ENCODE data around the gene RCBTB2. TPM values are rescaled to one million over a fixed set of nuclear protein-coding genes. Genes with fewer than 3 reads are reported as not detected.
"Not testable (repeated sequence)": the region's sequence is repeated elsewhere in the genome, so short reads cannot be mapped to it uniquely, and the experiment has no call there.

RCBTB2 gene
- 10 to 100 TPM; 18.3 to 21.5 TPM for total RNA-seq

DNA sequence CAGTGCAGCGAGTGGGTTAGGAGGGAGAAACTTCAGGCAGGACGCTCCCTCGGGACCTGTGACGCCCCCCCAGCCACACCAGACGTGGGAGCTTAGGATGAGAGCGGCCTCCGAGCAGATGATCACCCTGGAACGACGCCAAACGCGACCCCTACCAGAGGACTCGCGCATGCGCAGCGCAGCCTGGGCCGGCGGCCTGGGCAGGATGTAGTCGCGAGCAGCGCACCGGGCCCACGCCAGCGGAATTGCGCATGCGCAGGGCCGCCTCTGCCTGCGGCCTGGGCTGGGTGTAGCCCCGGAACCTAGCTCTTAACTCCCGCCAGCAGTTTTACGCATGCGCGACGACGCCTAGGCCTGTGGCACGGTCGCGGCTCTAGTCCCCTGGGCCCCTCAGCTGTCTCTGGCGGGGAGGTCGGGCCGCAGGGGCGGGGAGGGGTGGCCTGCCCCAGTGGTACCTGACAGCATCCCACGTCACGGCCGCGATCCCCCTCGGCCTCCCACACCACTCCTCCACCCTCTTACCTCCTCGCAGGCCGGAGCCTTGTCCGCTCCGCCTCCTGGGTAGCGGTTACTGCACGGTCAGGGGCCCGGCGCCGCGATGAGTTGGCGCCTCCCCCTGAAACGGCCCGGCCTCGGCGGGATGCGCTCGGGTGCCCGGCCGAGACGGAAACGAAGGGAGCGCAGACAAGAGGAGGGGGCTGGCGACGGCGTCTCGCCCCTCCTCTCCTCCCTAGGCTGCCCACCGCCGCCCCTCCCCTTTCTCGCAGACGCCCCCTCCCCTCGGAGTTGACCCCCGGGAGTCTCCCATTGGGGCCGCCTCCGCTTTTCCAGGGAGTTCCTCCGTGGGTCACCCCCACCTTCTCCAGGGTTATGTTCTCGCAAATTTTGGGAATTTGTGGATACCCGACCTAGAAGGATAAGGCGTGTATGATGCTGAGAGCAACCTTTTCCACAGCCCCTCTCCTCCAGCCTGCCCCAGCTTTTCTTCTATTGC, at the start of gene RCBTB2:
Gene RCBTB2 (minus strand): TSS at position 575 of the 994 bp plus-strand sequence. CDS start 11,141 bp downstream, outside the sequence.
- peaks cover 2% of the 10 kb centered on the region for H3K27me3 Mint-ChIP-seq
- DNase-seq (peak; percentile 100), ATAC-seq (ENCODE audit: low read depth) (peak; percentile 94)
- peaks cover 19% of the 10 kb centered on the region for H3K9me3 Mint-ChIP-seq
- POLR2A ChIA-PET: interaction anchor here (0.6 to 2.8 kb wide), 32 partner anchors 9 to 495 kb away, joined by 3 to 40 read pairs (median 4); partner anchors contain the start of genes CYSLTR2, LPAR6, NUDT15 and RB1
- peak within 1 kb of the TSS; percentile 98 for H3K27ac Mint-ChIP-seq
- peaks cover 23% of the 10 kb centered on the region for H3K36me3 Mint-ChIP-seq
- peak within 1 kb of the TSS; percentile 93 for H3K4me3 Mint-ChIP-seq
- H3K4me1 Mint-ChIP-seq: peaks cover 33% of the 10 kb centered on the region

GRCh38 chr13:48582084-48582483, 49.2 kb upstream of the RCBTB2 start:
- POLR2A ChIA-PET: interaction anchor here (0.8 to 1.0 kb wide), 2 partner anchors 49 to 247 kb away, joined by 3 read pairs; partner anchors contain the start of gene RCBTB2
- ATAC-seq (ENCODE audit: low read depth) (no peak), DNase-seq (no peak)
- no peaks in the 10 kb centered on the region for H3K36me3 Mint-ChIP-seq
- H3K27me3 Mint-ChIP-seq: peaks cover 35% of the 10 kb centered on the region
- H3K4me3 Mint-ChIP-seq: no peak overlapping the region
- H3K9me3 Mint-ChIP-seq: peaks cover 3% of the 10 kb centered on the region
- peaks cover 39% of the 10 kb centered on the region for H3K4me1 Mint-ChIP-seq
- H3K27ac Mint-ChIP-seq: no peak overlapping the region

DNA sequence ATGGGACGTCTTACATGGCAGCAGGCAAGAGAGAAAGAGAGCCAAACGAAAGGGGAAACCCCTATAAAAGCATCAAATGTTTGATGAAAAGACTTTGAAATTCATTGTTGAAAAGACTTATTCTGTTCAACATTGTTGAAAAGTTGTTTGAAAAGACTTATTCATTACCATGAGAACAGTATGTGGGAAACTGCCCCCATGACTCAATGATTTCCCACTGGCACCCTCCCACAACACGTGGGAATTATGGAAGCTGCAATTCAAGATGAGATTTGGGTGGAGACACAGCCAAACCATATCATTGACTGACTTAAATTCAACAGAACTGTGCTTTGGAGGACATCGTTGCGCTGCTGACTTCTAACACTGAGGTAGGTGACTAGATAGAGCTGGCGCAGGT, 48.0 kb upstream of the RCBTB2 start:
- no peak overlapping the region for H3K27ac Mint-ChIP-seq
- POLR2A ChIA-PET: no interaction called here
- H3K27me3 Mint-ChIP-seq: peaks cover 38% of the 10 kb centered on the region
- peaks cover 2% of the 10 kb centered on the region for H3K36me3 Mint-ChIP-seq
- H3K9me3 Mint-ChIP-seq: no peaks in the 10 kb centered on the region
- DNase-seq (no peak), ATAC-seq (ENCODE audit: low read depth) (no peak)
- no peak overlapping the region for H3K4me3 Mint-ChIP-seq
- H3K4me1 Mint-ChIP-seq: peaks cover 32% of the 10 kb centered on the region

- peaks cover 42% of the 10 kb centered on the region for H3K27me3 Mint-ChIP-seq
- peaks cover 2% of the 10 kb centered on the region for H3K9me3 Mint-ChIP-seq
- ATAC-seq (ENCODE audit: low read depth) (no peak), DNase-seq (no peak)
- peaks cover 34% of the 10 kb centered on the region for H3K4me1 Mint-ChIP-seq
- H3K27ac Mint-ChIP-seq: no peak overlapping the region
- peaks cover 6% of the 10 kb centered on the region for H3K36me3 Mint-ChIP-seq
- POLR2A ChIA-PET: interaction anchor here (0.6 to 1.9 kb wide), 12 partner anchors 18 to 276 kb away, joined by 3 to 8 read pairs (median 4); partner anchors contain the start of genes RB1 and RCBTB2
- H3K4me3 Mint-ChIP-seq: no peak overlapping the region
These were observed 47.4 kb upstream of the RCBTB2 start for GRCh38 chr13:48580185-48580803.

DNA sequence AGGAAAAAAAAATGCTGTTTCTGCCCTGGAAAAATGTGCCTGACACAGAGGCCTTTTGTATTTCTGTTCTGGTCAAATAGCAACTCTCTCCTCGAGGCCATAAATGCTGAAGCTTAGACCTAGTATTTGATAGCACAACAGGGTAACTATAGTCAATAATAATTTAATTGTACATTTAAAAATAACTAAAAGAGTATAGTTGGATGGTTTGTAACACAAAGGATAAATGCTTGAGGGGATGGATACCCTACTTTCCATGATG, 47.0 kb upstream of the RCBTB2 start:
- H3K36me3 Mint-ChIP-seq; H3K4me3 Mint-ChIP-seq; H3K27ac Mint-ChIP-seq; H3K9me3 Mint-ChIP-seq; DNase-seq; ATAC-seq (ENCODE audit: low read depth): not testable (repeated sequence)
- H3K27me3 Mint-ChIP-seq: peaks cover 42% of the 10 kb centered on the region
- peaks cover 36% of the 10 kb centered on the region for H3K4me1 Mint-ChIP-seq
- POLR2A ChIA-PET: interaction anchor here (0.6 to 1.9 kb wide), 11 partner anchors 18 to 276 kb away, joined by 3 to 8 read pairs (median 4); partner anchors contain the start of genes RB1 and RCBTB2

DNA sequence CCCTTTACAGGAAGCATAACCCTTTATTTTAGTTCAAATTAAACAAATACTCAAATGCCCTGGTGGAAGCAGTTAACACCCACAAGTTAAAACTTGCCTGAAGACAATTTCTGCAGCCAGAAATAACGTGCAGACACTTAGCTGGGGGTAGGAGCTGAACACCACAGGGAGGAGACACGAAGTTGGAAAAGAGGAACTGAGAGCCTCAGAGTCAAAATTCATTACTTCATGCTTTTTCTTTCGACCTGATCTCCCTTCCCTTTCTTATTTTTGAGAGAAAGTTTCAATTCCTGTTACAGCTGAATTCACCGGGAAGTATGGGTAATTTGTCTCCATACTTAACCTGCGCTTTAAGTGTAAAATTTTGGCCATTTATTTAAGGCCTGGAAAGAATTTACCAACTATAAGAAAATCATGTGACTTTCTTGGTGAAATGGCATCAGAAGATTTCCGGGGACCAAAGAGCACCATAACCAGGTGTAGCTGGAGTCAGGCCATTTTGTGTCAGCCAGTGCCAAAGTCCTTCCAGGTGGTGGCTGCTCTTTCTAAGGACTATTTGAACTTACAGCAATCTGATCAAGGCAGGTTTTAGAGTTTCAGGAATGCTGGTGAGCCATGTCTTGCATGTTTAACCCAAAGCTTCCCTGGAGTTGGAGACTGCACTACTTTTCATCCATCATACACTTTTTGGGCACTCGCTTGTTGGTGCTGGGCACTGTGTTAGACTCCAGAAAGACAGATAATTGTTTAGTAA, 46.5 kb upstream of the RCBTB2 start:
- POLR2A ChIA-PET: interaction anchor here (0.6 to 1.9 kb wide), 13 partner anchors 17 to 453 kb away, joined by 3 to 8 read pairs (median 4); partner anchors contain the start of genes RB1 and RCBTB2
- Mint-ChIP-seq H3K4me1 (peaks cover 38% of the 10 kb centered on the region), H3K27ac (no peak overlapping the region), H3K4me3 (no peak overlapping the region), H3K9me3 (peaks cover 2% of the 10 kb centered on the region), H3K27me3 (peaks cover 41% of the 10 kb centered on the region), H3K36me3 (peaks cover 10% of the 10 kb centered on the region)
- ATAC-seq (ENCODE audit: low read depth): no peak
- DNase-seq: no peak

DNA sequence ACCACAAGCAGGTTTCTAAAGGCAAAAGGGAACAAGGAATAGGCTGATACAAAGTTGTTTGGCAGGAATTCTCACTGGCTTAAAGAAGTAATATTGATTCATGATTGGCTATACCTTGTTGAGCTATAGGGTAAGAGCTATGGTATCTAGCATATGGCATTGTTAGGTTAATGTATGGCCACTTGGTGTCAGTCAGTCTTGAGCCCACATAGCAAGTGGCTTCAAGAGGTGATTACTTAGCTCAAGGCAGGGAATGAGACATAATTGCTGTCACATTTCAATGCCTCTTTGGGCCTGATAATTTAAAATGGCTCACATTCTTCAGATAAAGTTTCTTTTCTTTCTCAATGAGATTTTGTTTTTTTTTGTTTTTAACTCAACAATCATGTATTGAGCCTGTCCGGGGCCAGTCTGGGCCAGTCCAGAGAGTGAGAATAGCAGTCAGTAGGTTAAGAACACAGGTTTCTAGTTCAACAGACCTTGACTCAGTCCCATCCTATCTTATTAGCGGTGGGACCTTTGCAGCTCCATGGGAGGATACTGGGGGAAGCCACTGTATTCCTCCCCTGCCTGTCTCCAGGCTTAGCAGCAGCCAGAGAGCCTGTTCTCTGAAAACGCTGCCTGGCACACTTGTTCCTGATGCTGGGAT, 45.8 kb upstream of the RCBTB2 start:
- Mint-ChIP-seq H3K9me3 (peaks cover 2% of the 10 kb centered on the region), H3K4me1 (peaks cover 44% of the 10 kb centered on the region), H3K36me3 (peaks cover 15% of the 10 kb centered on the region), H3K27me3 (peaks cover 36% of the 10 kb centered on the region), H3K27ac (no peak overlapping the region), H3K4me3 (no peak overlapping the region)
- ATAC-seq (ENCODE audit: low read depth) (no peak), DNase-seq (no peak)
- POLR2A ChIA-PET: interaction anchor here (0.6 to 1.9 kb wide), 5 partner anchors 17 to 452 kb away, joined by 3 to 8 read pairs (median 4); partner anchors contain the start of gene RCBTB2

DNA sequence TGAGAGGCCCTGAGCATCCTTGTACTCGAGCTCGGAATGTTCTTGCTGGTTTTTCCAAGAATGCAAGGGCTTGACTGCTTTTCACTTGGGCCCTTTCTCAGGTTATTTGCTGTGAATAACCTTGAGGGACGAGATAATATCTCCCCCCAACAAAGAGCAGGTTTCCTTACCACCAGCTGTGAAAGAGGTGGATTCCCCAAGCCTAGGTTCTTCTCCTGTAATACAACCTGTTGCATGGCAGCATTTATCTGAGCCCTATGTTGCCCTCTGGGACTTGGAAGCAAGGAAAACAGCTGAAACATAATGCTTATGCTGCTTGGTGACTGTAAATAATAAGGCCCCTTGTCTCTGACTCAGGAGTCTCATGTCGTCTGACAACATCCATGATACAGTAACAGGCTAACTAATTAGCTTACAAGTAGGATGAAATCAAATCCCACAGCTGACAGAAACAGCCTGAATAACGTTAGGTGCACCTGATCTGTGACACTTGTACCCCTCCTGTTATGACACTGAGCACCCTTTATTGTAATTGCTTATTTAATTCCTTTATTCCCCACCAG, 43.6 kb upstream of the RCBTB2 start:
- H3K4me1 Mint-ChIP-seq: peaks cover 51% of the 10 kb centered on the region
- peaks cover 2% of the 10 kb centered on the region for H3K9me3 Mint-ChIP-seq
- ATAC-seq (ENCODE audit: low read depth): no peak
- no peak for DNase-seq
- no peak overlapping the region for H3K4me3 Mint-ChIP-seq
- H3K27ac Mint-ChIP-seq: no peak overlapping the region
- peaks cover 22% of the 10 kb centered on the region for H3K36me3 Mint-ChIP-seq
- POLR2A ChIA-PET: interaction anchor here (0.5 to 1.4 kb wide), 3 partner anchors 12 to 709 kb away, joined by 3 to 5 read pairs (median 4); partner anchors contain the start of gene RCBTB2
- peaks cover 16% of the 10 kb centered on the region for H3K27me3 Mint-ChIP-seq

DNA sequence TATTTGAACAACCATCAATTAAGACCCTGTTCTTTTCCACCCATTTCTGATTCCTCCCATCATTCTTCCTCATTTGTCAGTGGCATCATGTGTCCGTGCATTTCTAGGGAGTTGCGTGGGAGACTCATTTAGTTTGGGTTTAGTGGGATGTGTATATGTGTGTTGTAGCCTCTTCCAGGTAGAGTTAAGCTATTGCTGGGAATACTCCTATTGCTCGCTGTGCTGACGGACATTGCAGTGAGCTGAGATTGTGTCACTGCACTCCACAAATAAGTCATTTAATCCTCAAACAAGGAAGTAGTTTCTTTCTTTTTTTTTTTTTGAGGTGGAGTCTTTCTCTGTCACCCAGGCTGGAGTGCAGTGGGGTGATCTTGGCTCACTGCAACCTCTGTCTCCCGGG, 42.2 kb upstream of the RCBTB2 start:
- POLR2A ChIA-PET: interaction anchor here (1.3 kb wide), 1 partner anchor 42 kb away, joined by 4 read pairs; the partner anchor contains the start of gene RCBTB2
- H3K9me3 Mint-ChIP-seq: peaks cover 2% of the 10 kb centered on the region
- no peak overlapping the region for H3K4me3 Mint-ChIP-seq
- peaks cover 22% of the 10 kb centered on the region for H3K36me3 Mint-ChIP-seq
- H3K27ac Mint-ChIP-seq: no peak overlapping the region
- H3K27me3 Mint-ChIP-seq: peaks cover 9% of the 10 kb centered on the region
- peaks cover 57% of the 10 kb centered on the region for H3K4me1 Mint-ChIP-seq
- ATAC-seq (ENCODE audit: low read depth) (no peak), DNase-seq (no peak)

DNA sequence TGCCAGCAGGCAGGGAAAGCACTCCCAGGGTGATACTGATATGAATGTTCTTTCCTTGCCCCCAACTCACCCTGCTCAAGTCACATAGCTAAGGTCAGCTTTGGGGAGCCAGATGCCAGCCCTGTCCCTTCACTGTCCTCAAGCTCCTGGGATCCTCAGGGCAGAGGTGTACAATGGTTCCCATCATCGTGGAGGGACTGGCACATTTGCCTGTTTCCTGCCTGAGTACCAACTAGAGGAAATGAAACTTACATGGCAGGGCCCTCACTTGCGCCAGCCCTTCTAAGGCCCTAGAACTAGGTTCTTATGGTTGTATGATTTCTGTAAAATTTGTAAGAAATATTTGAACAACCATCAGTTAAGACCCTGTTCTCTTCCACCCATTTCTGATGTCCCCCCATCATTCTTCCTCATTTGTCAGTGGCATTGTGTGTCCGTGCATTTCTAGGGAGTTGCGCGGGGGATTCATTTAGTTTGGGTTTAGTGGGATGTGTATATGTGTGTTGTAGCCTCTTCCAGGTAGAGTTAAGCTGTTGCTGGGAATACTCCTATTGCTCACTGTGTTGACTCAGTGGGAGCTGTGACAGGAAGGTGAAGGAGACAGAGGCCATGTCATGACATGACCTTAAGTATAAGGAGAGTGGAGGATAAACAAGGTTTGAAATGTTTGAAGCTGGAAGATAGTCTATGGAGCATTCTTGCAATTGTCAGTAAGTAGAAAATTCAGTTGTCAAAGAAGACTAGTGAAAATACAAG, 41.3 kb upstream of the RCBTB2 start:
- DNase-seq (no peak), ATAC-seq (ENCODE audit: low read depth) (no peak)
- peaks cover 2% of the 10 kb centered on the region for H3K9me3 Mint-ChIP-seq
- POLR2A ChIA-PET: interaction anchor here (0.6 to 1.5 kb wide), 3 partner anchors 10 to 42 kb away, joined by 3 to 4 read pairs (median 4); partner anchors contain the start of gene RCBTB2
- peaks cover 9% of the 10 kb centered on the region for H3K27me3 Mint-ChIP-seq
- no peak overlapping the region for H3K4me3 Mint-ChIP-seq
- peaks cover 22% of the 10 kb centered on the region for H3K36me3 Mint-ChIP-seq
- H3K27ac Mint-ChIP-seq: peak overlapping the region; percentile 74
- peaks cover 55% of the 10 kb centered on the region for H3K4me1 Mint-ChIP-seq

DNA sequence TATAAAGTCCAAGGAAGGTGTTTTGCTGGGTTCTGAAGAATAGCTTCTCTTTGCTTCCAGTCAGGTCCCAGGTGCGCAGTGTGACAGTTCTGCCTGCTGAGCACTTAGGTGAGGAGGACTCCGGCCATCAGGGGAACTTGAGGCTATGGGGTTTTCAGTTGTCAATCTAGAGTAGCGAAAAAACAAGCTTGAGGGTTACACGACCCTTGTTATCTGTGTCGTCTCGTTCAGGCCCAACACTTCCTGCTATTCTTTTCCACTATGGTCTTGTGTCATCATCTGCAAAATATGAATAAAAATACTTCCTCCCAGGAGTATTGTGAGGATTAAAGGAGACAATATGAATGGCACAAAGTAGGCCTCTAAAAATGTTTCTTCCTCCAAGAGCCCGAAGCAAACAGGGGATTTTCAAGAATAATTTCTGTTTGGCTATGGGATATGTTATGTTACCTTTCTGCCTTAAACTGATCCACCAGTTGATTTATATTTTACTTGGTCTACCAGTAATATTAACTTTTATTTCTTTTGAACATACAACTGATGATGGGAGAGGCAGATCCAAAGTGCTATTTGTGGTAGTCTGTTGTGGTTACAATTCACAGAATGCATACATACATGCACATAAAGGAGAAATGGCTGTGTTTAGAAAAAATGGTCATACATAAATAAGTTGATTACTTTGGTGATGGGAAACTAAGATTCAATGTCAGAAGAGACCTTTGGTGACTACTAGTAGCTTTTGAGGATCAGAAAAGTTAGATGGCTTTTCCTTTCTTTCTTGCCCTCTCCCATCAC, 40.5 kb upstream of the RCBTB2 start:
- peaks cover 13% of the 10 kb centered on the region for H3K27me3 Mint-ChIP-seq
- no peak for ATAC-seq (ENCODE audit: low read depth)
- H3K36me3 Mint-ChIP-seq: peaks cover 24% of the 10 kb centered on the region
- peak overlapping the region; percentile 74 for H3K27ac Mint-ChIP-seq
- POLR2A ChIA-PET: interaction anchor here (0.8 to 1.5 kb wide), 5 partner anchors 10 to 160 kb away, joined by 3 to 4 read pairs (median 4); partner anchors contain the start of gene RCBTB2
- peaks cover 51% of the 10 kb centered on the region for H3K4me1 Mint-ChIP-seq
- peaks cover 2% of the 10 kb centered on the region for H3K9me3 Mint-ChIP-seq
- no peak for DNase-seq
- H3K4me3 Mint-ChIP-seq: peak overlapping the region; percentile 16
